MV-4-11 (cell line): ENCODE data around the gene MRPS22.
"Not testable (repeated sequence)": the region's sequence is repeated elsewhere in the genome, so short reads cannot be mapped to it uniquely, and the experiment has no call there.

Experiments
- DNase-seq: peaks from one replicate; lab custom pipeline; 2025; lab: John Stamatoyannopoulos, UW

Gene MRPS22

DNA sequence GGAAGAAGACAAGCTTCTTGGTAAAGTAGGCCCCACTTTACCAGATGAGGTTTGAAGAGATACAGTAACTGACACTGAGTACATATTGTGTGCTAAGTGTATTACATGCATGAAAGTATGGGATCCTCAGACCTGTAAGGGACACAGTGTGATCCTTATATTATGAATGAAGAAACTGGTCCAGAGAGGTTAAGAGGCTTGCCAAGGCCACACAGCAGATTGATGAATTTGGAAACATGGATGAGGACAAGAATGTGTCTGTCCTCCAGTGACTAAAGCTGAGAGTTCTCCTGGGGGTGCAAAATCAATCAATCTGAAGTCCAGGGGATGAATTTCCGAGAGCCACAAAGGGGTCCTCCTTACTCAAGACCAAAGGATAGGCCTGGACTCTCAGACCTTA, 31.4 kb upstream of the MRPS22 start:
- DNase-seq, result no peak

DNA sequence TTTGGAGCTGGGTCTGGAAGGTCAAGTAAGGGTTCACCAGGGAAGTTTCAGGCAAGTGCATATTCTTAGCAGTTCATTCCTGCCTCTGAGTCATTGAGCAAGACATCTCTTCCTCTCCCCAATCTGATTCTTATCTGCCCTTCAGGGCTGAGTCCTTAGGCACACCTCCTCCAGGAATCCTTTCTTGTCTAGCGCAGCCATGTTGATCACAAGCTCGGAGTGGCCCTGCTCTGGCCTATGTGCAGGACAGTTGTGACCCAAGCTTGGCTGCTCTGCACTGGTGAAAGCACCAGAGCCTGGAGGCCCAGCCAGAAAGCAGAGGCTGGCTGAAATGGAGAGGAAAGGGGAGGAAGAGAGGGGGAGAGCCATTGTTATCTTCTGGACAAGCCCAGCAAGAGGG, 30.9 kb upstream of the MRPS22 start:
- DNase-seq, result no peak

DNA sequence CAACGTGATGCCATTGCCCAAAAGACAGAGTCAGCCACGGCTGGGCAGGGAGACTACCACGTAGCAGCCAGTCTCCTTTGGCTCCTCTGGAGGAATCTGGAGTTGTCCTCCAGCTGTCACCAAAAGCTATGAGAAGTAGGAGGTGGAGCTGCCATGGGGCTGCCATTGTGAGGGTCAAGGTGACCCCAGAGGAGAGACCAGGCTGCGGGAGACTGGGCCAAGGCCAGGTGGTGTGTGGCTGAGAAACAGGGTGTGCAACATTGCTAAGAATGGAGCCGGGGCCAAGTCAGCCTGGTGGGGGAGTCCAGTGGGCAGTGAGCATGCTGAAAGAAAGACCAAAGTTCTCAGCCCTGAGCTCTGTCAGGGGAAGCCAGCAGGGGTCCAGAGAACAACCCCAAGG, 29.9 kb upstream of the MRPS22 start:
- no peak for DNase-seq

DNA sequence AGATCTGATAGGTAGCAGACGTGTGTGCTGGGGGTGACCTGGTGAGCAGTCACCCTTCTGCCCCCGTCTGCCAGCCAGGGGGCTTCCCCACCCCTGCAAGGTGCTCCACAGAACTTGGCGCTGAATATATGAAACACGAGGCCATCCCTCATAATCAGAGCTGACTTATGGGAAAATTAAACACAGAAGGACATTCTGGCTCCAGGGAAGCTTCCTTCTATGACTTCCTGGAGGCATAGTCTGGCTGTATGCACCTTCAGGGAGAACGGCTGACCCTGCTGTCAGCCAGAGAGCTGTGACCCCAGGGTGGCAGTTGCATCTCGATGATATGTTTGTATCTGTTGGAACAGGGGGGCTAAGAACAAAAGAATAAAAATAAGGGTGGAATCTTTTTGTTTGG, 26.6 kb upstream of the MRPS22 start:
- no peak for DNase-seq

- DNase-seq, result no peak
Measured at GRCh38 chr3:139317660-139318430, 26.0 kb upstream of the MRPS22 start.

DNA sequence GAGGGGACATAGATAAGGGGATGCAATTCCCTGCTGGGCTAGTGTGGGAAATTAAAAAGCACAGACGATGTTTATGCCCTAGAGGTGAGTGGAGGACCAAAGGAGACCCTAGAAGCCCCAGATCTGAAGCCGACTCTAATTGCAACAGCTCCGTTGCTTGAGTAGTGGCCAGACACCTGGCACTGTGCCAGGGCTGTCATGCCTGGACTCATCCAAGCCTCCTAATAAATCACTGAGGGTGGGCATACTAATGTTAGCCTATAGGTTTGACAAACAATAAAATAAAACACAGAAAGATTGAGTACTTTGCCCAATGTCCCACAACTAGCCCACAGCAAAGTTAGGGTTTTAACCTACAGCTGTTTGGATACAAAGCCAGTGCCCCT, 25.4 kb upstream of the MRPS22 start:
- no peak for DNase-seq

DNA sequence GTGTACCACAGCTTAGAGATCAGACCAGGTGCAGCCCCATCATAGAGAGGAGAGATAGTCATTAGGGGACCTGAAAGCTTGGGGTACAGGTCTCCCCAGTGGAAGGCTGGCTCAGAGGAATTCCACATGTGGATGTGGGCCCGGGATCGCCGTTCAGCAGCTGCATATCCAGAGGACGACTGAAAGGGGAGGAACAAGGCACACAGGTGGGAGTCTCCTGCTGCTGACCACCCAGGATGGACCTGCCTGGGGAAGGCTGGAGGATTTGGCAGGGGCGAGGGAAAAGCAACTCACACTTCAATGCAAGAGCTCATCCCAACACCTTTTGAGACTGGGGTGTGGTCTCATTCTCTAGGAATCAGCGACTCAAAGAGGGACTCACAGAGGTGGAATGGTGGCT, 25.0 kb upstream of the MRPS22 start:
- DNase-seq, result no peak

GRCh38 chr3:139319428-139320402, 24.1 kb upstream of the MRPS22 start:
- peak; percentile 13 for DNase-seq

DNA sequence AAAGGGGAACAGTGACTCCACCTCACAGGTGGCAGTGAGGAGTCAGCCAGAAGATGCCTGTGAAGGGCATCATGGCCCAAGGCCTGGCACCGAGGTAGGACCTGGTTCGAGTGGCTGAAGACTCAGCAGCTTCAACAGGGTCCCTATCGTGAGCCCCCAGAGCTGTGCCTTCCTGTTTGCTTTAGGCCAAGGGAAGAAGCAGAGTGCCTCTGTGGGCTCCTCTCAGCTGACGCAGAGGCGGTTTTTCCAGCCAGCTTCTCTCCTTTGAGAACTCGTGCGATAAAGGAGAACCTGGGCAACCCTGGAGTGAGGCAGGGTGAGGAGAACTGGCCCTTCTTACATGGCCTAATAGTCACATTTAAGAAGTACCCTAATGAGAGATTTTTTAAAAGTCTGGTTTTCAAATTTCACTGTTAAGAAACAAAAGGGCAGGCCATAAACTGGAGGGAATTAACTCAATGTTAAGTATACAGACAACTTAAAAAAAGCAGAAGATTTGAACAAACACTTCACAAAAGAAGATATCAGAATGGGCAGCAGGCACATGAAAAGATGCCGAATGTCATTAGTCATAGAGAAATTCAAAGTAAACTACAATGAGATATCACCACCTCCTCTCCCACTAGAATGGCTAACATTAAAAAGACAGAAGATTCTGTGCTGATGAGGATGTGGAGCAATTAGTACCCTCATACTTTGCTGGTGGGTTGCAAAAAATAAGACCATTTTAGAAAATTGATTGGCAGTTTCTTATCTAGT, 23.1 kb upstream of the MRPS22 start:
- no peak for DNase-seq

- no peak for DNase-seq
Measured at GRCh38 chr3:139322346-139322745, 21.5 kb upstream of the MRPS22 start.

- no peak for DNase-seq
Measured at GRCh38 chr3:139323146-139323545, 20.7 kb upstream of the MRPS22 start.

DNA sequence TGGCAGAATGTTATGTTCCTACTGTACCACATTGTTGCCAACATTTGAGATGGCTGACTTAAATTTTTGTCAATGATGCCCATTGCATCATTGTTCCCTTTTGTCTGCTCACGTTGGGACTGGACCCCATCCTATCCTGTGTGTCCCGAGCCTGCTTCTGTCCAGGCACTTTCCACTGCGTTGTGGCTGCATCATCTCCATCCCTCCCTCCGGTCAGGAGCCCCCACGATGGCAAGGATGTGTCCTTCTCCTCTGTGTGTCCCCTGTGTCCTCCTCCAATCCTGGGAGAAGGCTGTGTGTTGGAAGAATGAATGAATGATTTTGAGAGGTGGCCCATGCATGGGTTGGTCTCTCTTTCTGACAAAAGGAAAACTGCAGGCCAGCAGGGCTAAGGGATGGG, 19.4 kb upstream of the MRPS22 start:
- no peak for DNase-seq

- DNase-seq, result no peak
Measured at GRCh38 chr3:139325551-139325950, 18.3 kb upstream of the MRPS22 start.

GRCh38 chr3:139326131-139326530, 17.7 kb upstream of the MRPS22 start:
- no peak for DNase-seq

GRCh38 chr3:139326707-139327106, 17.1 kb upstream of the MRPS22 start:
- no peak for DNase-seq

GRCh38 chr3:139327231-139327630, 16.6 kb upstream of the MRPS22 start:
- no peak for DNase-seq

- no peak for DNase-seq
Measured at GRCh38 chr3:139327861-139328260, 16.0 kb upstream of the MRPS22 start.

GRCh38 chr3:139328356-139328755, 15.5 kb upstream of the MRPS22 start:
- DNase-seq, result no peak

DNA sequence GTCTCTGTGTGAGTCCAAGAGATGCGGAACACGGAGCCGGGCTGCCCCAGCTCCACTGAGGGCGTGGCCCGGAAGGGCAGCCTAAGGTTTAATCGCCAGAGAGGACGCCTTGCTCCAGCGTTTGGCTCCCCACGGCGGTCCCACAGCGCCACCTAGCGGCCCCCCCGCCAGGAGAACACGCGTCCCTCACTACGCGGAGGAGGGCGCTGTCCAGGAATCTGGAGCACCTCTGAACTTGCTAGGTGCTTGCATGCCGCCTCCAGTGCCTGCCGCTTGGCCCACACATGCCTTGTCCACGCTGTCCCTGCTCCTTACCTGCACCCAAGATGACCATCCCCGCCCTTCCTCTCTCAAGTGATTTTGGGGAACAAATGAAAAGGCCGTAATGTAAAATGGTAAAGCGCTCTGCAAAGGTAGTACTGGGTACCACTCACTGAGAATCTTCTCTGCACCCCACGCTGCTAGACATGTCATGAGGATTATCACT, 14.4 kb upstream of the MRPS22 start:
- DNase-seq, result peak; percentile 80

DNA sequence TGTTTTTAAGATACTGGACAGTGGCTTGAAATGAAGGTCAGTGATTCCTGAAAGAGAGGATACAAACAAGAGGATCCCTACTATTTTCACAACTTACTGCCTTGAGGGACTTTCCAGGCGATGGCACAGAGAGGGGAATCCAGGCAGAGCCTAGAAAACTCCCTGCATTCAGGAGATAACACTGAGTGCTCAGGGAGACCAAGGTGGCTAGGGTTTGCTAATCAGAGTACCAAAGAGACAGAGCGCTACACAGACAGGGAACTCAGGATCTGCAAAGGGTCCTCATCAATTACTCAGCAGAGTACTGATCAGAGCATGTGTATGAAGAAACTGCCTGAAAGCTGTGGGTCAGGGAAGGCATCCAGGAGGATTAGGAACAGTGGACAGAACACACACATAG, 11.7 kb upstream of the MRPS22 start:
- DNase-seq, result no peak

- DNase-seq, result not testable (repeated sequence)
Measured at GRCh38 chr3:139334675-139335074, 9.1 kb upstream of the MRPS22 start.

- DNase-seq, result no peak
Measured at GRCh38 chr3:139338405-139338804, 5.4 kb upstream of the MRPS22 start.
